Measurements from ENCODE around the gene GATAD2B. TPM values are rescaled to one million over a fixed set of nuclear protein-coding genes. Genes with fewer than 3 reads are reported as not detected.

GATAD2B gene
- total RNA-seq, 3 donors from 2014 or later (not counting 1 experiment from before 2014, with no cell fraction given), result 68.1 to 91.3 (median 75.5) TPM

DNA sequence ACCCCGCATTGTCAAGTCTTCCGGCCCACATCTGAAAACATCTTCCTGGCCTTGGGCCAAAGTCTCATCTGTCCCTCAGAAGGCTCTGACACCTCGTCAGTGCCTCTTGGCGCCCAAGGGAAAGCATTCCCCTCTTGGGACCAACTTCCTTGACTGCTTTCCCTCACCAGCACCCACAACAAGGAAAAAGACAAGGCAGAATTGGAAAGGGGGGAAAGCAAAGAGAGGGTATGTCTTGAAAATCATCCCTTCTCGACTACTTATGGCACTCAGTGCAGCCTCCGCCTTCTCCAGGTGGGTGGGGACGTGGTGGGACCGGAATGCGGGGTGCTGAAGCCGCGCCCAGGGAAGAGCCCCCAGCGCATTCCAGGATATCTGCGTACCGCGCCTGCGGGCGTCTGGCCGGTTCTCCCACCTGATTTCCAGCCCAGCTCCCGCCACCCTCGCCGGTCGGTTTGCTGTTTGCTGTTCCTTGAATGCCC, 41.1 kb upstream of the GATAD2B start:
- H3K4me1 ChIP-seq (ENCODE audit: control insufficient read depth, insufficient read depth, low read length), result peaks cover 45% of the 10 kb centered on the region
- H3K9me3 Mint-ChIP-seq, result no peaks in the 10 kb centered on the region
- WGBS (ENCODE audit: insufficient coverage), result 4% methylated on average over 22 of the region's 22 CpGs
- H3K4me3 ChIP-seq (ENCODE audit: low read length), result peak overlapping the region; percentile 91
- no peak for DNase-seq
- H3K36me3 ChIP-seq (ENCODE audit: control insufficient read depth, insufficient read depth, low read length), result peaks cover 6% of the 10 kb centered on the region
- TF ChIP-seq, protein P1, sequence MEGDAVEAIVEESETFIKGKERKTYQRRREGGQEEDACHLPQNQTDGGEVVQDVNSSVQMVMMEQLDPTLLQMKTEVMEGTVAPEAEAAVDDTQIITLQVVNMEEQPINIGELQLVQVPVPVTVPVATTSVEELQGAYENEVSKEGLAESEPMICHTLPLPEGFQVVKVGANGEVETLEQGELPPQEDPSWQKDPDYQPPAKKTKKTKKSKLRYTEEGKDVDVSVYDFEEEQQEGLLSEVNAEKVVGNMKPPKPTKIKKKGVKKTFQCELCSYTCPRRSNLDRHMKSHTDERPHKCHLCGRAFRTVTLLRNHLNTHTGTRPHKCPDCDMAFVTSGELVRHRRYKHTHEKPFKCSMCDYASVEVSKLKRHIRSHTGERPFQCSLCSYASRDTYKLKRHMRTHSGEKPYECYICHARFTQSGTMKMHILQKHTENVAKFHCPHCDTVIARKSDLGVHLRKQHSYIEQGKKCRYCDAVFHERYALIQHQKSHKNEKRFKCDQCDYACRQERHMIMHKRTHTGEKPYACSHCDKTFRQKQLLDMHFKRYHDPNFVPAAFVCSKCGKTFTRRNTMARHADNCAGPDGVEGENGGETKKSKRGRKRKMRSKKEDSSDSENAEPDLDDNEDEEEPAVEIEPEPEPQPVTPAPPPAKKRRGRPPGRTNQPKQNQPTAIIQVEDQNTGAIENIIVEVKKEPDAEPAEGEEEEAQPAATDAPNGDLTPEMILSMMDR (IDR thresholded peaks at IDR 0.05), result no peak
- no peak for ATAC-seq
- H3K9me3 ChIP-seq (ENCODE audit: control insufficient read depth, insufficient read depth, low read length), result no peaks in the 10 kb centered on the region
- peak overlapping the region; percentile 91 to 92 for H3K27ac Mint-ChIP-seq
- H3K4me1 Mint-ChIP-seq, result peaks cover 50 to 72% of the 10 kb centered on the region in 2 donors
- no peaks in the 10 kb centered on the region for H3K27me3 ChIP-seq (ENCODE audit: control insufficient read depth, insufficient read depth, low read length)
- peak overlapping the region; percentile 79 for H3K27ac ChIP-seq (ENCODE audit: low read length)
- no peaks in the 10 kb centered on the region for H3K27me3 Mint-ChIP-seq (ENCODE audit: low read depth in 2 of 2)
- no peaks in the 10 kb centered on the region for H3K36me3 Mint-ChIP-seq
- peak overlapping the region; percentile 89 for H3K4me3 Mint-ChIP-seq
- intact Hi-C loops (cut with micrococcal nuclease), result loop anchor here (10.0 kb wide), 1 partner anchor 261 kb away; the partner anchor contains the start of gene UBAP2L

- H3K4me1 ChIP-seq (ENCODE audit: control insufficient read depth, insufficient read depth, low read length), result peaks cover 43% of the 10 kb centered on the region
Observed at GRCh38 chr1:153963030-153963849, 40.5 kb upstream of the GATAD2B start, which contains the start of gene SLC39A1. TSS of gene SLC39A1 (minus strand) at chr1:153963537. CDS start at chr1:153962715, 822 bp downstream.

DNA sequence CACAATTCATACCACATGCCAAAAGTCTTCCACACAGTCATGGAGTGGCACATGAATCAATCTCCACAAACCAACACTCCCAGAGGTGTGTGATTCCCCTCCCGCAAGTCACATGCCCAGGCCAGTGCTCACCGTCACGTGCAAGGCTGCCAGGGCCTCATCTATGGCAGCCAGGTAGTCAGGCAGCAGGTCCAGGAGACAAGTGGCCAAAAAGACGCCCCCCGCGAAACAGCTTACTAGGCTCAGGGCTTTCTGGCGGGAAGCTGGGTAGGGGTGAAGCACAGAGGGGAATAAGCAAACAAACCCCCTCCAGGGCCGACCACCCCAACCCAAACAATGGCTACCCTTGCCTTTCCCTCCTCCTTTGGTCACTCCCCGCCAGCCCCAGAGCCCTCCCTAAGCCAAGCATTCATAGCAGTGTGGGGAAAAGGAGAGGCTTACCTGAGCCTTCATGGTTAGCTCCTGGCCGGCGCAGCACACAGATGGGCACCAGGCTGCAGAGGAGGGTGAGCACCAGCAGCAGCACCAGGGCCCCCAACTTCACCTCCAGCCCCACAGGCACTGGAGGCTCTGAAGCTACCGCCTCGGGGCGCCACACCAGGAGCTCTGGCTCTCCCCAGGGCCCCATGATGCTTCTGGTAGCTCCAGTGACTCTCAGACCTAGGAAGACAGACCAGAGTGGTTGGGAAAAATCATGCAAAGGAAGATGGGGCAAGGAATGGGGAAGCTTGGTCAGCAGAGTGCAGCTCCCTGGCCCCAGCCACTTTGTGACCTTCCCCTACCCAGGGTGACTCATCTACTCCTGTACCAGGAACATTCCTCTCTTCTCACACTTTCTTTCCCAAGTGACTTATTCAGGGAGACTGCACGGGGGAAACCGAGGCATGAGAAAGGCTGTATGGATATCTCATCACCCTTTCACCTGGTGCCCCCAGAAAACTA, 39.6 kb upstream of the GATAD2B start:
- peaks cover 39% of the 10 kb centered on the region for H3K4me1 ChIP-seq (ENCODE audit: control insufficient read depth, insufficient read depth, low read length)
- WGBS (ENCODE audit: insufficient coverage), result 66% methylated on average over 14 of the region's 16 CpGs
- Mint-ChIP-seq H3K4me1 (peaks cover 48 to 71% of the 10 kb centered on the region in 2 donors), H3K9me3 (no peaks in the 10 kb centered on the region), H3K27me3 (ENCODE audit: low read depth in 2 of 2) (no peaks in the 10 kb centered on the region), H3K27ac (peak overlapping the region; percentile 91 to 92), H3K4me3 (peak overlapping the region; percentile 89), H3K36me3 (no peaks in the 10 kb centered on the region)
- DNase-seq (peak in 1 of 2 donors; percentile 40), ATAC-seq (no peak)
- H3K36me3 ChIP-seq (ENCODE audit: control insufficient read depth, insufficient read depth, low read length), result peaks cover 6% of the 10 kb centered on the region
- no peaks in the 10 kb centered on the region for H3K9me3 ChIP-seq (ENCODE audit: control insufficient read depth, insufficient read depth, low read length)
- TF ChIP-seq, protein P1 (IDR thresholded peaks at IDR 0.05), result no peak
- no peaks in the 10 kb centered on the region for H3K27me3 ChIP-seq (ENCODE audit: control insufficient read depth, insufficient read depth, low read length)
- H3K4me3 ChIP-seq (ENCODE audit: low read length), result peak overlapping the region; percentile 91
- intact Hi-C loops (cut with micrococcal nuclease), result loop anchor here (10.0 kb wide), 1 partner anchor 262 kb away; the partner anchor contains the start of gene UBAP2L
- H3K27ac ChIP-seq (ENCODE audit: low read length), result peak overlapping the region; percentile 79

More at GRCh38 chr1:153963030-153963849, 40.5 kb upstream of the GATAD2B start, which contains the start of gene SLC39A1:
- Histone ChIP-seq H3K27ac (ENCODE audit: low read length) (peak within 1 kb of the TSS; percentile 79), H3K9me3 (ENCODE audit: control insufficient read depth, insufficient read depth, low read length) (no peaks in the 10 kb centered on the region), H3K36me3 (ENCODE audit: control insufficient read depth, insufficient read depth, low read length) (peaks cover 6% of the 10 kb centered on the region), H3K4me3 (ENCODE audit: low read length) (peak within 1 kb of the TSS; percentile 91), H3K27me3 (ENCODE audit: control insufficient read depth, insufficient read depth, low read length) (no peaks in the 10 kb centered on the region)
- no peaks in the 10 kb centered on the region for H3K36me3 Mint-ChIP-seq
- peaks cover 51 to 72% of the 10 kb centered on the region in 2 donors for H3K4me1 Mint-ChIP-seq
- TF ChIP-seq, protein P1 (IDR thresholded peaks at IDR 0.05), result no peak
- peak within 1 kb of the TSS; percentile 91 to 92 for H3K27ac Mint-ChIP-seq
- peak within 1 kb of the TSS; percentile 89 for H3K4me3 Mint-ChIP-seq
- WGBS (ENCODE audit: insufficient coverage), result 1% methylated on average over 54 of the region's 54 CpGs
- DNase-seq (peak; percentile 92 to 97), ATAC-seq (peak; percentile 55 to 69 (median 57))
- intact Hi-C loops (cut with micrococcal nuclease), result loop anchor here (10.0 kb wide), 1 partner anchor 262 kb away; the partner anchor contains the start of gene UBAP2L
- no peaks in the 10 kb centered on the region for H3K9me3 Mint-ChIP-seq
- H3K27me3 Mint-ChIP-seq (ENCODE audit: low read depth in 2 of 2), result no peaks in the 10 kb centered on the region
